Prostate gland (tissue), 2 donors: ENCODE measurements around the gene KCNQ1.

ENCODE experiments used
- CTCF ChIP-seq, 4 experiments: fragments of 200-600 bp in 2 of 4; fragments of 450-650 bp in 2 of 4; sonication (generic) in 2 of 4; IDR thresholded peaks; 1 replicate in 3 of 4; 2 replicates in 1 of 4; pipeline ENCODE4 v1.5.1; 2016 to 2019; ENCODE audit warnings: antibody characterized with exemption in 4 of 4, mild to moderate bottlenecking in 2 of 4, moderate library complexity in 2 of 4
- POLR2A ChIP-seq: fragments of 450-650 bp; IDR thresholded peaks from one replicate; pipeline ENCODE4 v1.6.1; 2016; ENCODE audit warnings: antibody characterized with exemption, mild to moderate bottlenecking

- no peak for TF ChIP-seq POLR2A
- no peak for TF ChIP-seq CTCF (IDR thresholded peaks at IDR 0.05)
Measured at GRCh38 chr11:2517386-2518064, 72.7 kb downstream of the KCNQ1 start.
